HG03095 (cell line): ENCODE data around the gene PRAMEF18.
"Not testable (repeated sequence)": the region's sequence is repeated elsewhere in the genome, so short reads cannot be mapped to it uniquely, and the experiment has no call there.

ENCODE experiments used
- ATAC-seq: cut with Tn5 transposase; IDR thresholded peaks from one replicate; pipeline ENCODE4 v1.9.1; 2021; ENCODE audit warnings: moderate library complexity; ENCODE audit not compliant: unreplicated experiment

PRAMEF18 gene

DNA sequence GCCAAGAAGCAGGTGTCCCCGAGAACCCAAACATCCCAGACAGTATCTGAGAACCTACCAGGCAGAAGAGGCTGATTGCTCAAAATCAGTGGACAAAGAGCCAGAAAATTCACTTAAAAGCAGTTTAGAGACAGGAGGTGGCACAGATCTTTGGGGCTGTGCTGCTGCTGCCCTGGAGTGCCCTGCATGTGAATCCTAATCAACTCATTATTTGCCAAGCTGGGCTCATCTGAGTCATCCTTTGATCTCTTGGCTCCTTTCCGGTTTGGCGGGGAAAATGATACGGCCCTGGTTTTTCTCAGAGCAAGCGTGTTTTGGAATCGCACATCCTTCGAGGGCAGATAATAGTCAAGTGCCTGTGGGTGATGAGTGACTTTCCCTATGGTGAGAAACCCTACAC, 9.3 kb downstream of the PRAMEF18 start:
- ATAC-seq: not testable (repeated sequence)

DNA sequence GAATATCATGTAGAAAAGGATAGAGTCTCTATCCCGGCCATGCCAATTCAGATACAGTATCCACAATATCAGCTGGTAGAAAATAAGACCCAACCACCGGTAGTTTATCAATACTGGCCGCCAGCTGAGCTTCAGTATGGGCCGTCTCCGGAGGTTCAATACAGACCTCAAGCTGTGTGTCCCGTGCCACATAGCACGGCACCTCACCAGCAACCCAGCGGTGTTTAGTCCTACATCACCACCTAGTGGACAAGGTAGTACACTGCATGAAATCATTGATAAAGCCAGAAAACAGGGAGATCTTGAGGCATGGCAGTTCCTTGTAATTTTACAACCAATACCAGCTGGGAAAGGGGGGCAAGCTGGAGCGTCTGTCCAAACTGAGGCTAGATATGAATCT, 17.2 kb downstream of the PRAMEF18 start:
- not testable (repeated sequence) for ATAC-seq

DNA sequence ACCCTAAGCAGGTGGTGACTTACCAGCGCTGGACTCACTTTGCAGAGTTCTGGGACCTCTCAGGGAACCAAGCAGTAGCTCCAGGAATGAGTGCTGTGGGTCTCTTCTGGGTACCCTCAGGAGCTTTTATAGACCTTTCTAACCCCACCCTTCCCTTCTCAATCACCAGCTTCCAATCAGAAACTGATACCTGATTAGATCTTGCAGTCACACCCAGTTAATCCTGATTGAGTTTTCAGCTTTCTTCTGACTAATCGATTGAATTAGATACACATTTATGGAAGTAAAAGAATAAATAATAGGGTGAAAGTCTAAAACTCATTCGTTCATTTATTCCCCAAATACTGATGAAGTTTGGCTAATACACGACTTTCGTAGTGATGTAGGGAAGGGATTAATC, 24.6 kb downstream of the PRAMEF18 start, which contains the start of gene PRAMEF13:
Gene PRAMEF13 (minus strand): TSS at position 101 of the 400 bp plus-strand sequence. CDS start 1,820 bp downstream, outside the sequence.
- not testable (repeated sequence) for ATAC-seq
